PC-9 (cell line): ENCODE results near the gene DYNC1H1. TPM values are rescaled to one million over a fixed set of nuclear protein-coding genes. Genes with fewer than 3 reads are reported as not detected.

Experiments used
- BruUV-seq: library from RNA; stranded (reverse); fragments of 400-500 nt; replicated peaks from 2 replicates; lab custom pipeline; 2021; lab: Mats Ljungman, UMichigan
- CTCF ChIA-PET: fragments of 300-600 bp; sonication (Branson Sonifier 250); formaldehyde crosslinking; loops from one replicate; lab custom pipeline; 2022; ENCODE audit warnings: antibody characterized with exemption; lab: Charles Lee
- POLR2A ChIA-PET: fragments of 300-600 bp; sonication (Branson Sonifier 250); formaldehyde crosslinking; loops from one replicate; lab custom pipeline; 2022; ENCODE audit warnings: antibody characterized with exemption; ENCODE audit not compliant: unreplicated experiment; lab: Charles Lee
- DNase-seq, 2 experiments: peaks; one replicate each; pipeline versions ENCODE4 v3.0.0 to v3.0.0-alpha.2; 2015 to 2022; ENCODE audit warnings: mixed read lengths in 1 of 2
- H2AFZ ChIP-seq: fragments of 200-600 bp; sonication (generic); 2 replicates; pipeline ENCODE4 v1.8.1; 2017; ENCODE audit warnings: antibody characterized with exemption
- H3F3A ChIP-seq: fragments of 200-600 bp; sonication (generic); 2 replicates; pipeline ENCODE4 v1.8.1; 2017; ENCODE audit warnings: antibody characterized with exemption, mild to moderate bottlenecking, low read depth; ENCODE audit not compliant: insufficient read depth
- H3K27ac ChIP-seq: fragments of 200-600 bp; sonication (generic); 2 replicates; pipeline ENCODE4 v1.6.1; 2016; ENCODE audit warnings: mixed run types
- H3K27me3 ChIP-seq: fragments of 200-600 bp; sonication (generic); 2 replicates; pipeline ENCODE4 v1.6.1; 2016; ENCODE audit warnings: low read depth, mixed run types; ENCODE audit not compliant: insufficient read depth
- H3K36me3 ChIP-seq: fragments of 200-600 bp; sonication (generic); 2 replicates; pipeline ENCODE4 v1.6.1; 2016; ENCODE audit warnings: low read depth, mixed run types
- H3K4me1 ChIP-seq: fragments of 200-600 bp; sonication (generic); replicated peaks from 2 replicates; pipeline ENCODE4 v1.6.1; 2016; ENCODE audit warnings: mixed run types; ENCODE audit not compliant: insufficient read depth
- H3K4me2 ChIP-seq: fragments of 200-600 bp; sonication (generic); 2 replicates; pipeline ENCODE4 v1.6.1; 2017; ENCODE audit warnings: mixed run types
- H3K4me3 ChIP-seq: fragments of 200-600 bp; sonication (generic); 2 replicates; pipeline ENCODE4 v1.6.1; 2016; ENCODE audit warnings: mixed run types
- H3K79me2 ChIP-seq: fragments of 200-600 bp; sonication (generic); 2 replicates; pipeline ENCODE4 v1.6.1; 2017; ENCODE audit warnings: low read depth, mixed run types
- H3K9me2 ChIP-seq: fragments of 200-600 bp; sonication (generic); 2 replicates; pipeline ENCODE4 v1.8.1; 2017; ENCODE audit warnings: mild to moderate bottlenecking; ENCODE audit not compliant: insufficient read depth
- H3K9me3 ChIP-seq: fragments of 200-600 bp; sonication (generic); 2 replicates; pipeline ENCODE4 v1.8.1; 2016; ENCODE audit warnings: low read depth; ENCODE audit not compliant: insufficient read depth
- H4K20me1 ChIP-seq: fragments of 200-600 bp; sonication (generic); 2 replicates; pipeline ENCODE4 v1.8.1; 2017; ENCODE audit not compliant: insufficient read depth
- CTCF ChIP-seq: fragments of 200-600 bp; sonication (generic); conservative IDR thresholded peaks from 2 replicates; pipeline ENCODE4 v1.6.1; 2017; ENCODE audit warnings: mixed run types, antibody characterized with exemption, mild to moderate bottlenecking, moderate library complexity
- EZH2 ChIP-seq: fragments of 200-600 bp; sonication (generic); IDR thresholded peaks from 2 replicates; pipeline ENCODE4 v1.8.0; 2017; ENCODE audit warnings: antibody characterized with exemption, low read depth
- intact Hi-C: fragments of 100-400 bp; cut with micrococcal nuclease; formaldehyde crosslinking; loops from one replicate; pipeline ENCODE4 v1.10.0; 2022; ENCODE audit not compliant: unreplicated experiment
- total RNA-seq: library from RNA; stranded (reverse); gene quantifications from 2 replicates; pipeline ENCODE4 v1.2.3, GENCODE V29; 2021

Gene DYNC1H1
- total RNA-seq, 1 experiment from 2014 or later: 1,268 TPM

GRCh38 chr14:102012336-102012735 lies 48.0 kb downstream of the DYNC1H1 start:
- no peaks in the 10 kb centered on the region for H3K27me3 ChIP-seq
- H3K4me1 ChIP-seq: no peaks in the 10 kb centered on the region
- intact Hi-C loops: no loop called here
- H3K79me2 ChIP-seq: peaks cover 6% of the 10 kb centered on the region; the same call in 1 of the 2 replicates
- peaks cover 52% of the 10 kb centered on the region for H3F3A ChIP-seq
- peaks cover 16% of the 10 kb centered on the region; the same call in 1 of the 2 replicates for H4K20me1 ChIP-seq
- no peaks in the 10 kb centered on the region for H3K9me2 ChIP-seq
- no peak overlapping the region for H2AFZ ChIP-seq
- BruUV-seq: no TSS peak
- H3K4me3 ChIP-seq: no peak overlapping the region
- H3K4me2 ChIP-seq: no peak overlapping the region
- no peak for DNase-seq
- CTCF ChIA-PET: no interaction called here
- peaks cover 97% of the 10 kb centered on the region for H3K36me3 ChIP-seq
- TF ChIP-seq EZH2 (no peak), CTCF (no peak)
- POLR2A ChIA-PET: no interaction called here
- no peak overlapping the region for H3K27ac ChIP-seq
- H3K9me3 ChIP-seq: no peaks in the 10 kb centered on the region

GRCh38 chr14:102013669-102014200 lies 49.4 kb downstream of the DYNC1H1 start:
- no peak overlapping the region for H3K27ac ChIP-seq
- H4K20me1 ChIP-seq: peaks cover 20% of the 10 kb centered on the region
- peaks cover 3% of the 10 kb centered on the region for H3K4me1 ChIP-seq
- H2AFZ ChIP-seq: no peak overlapping the region
- ChIA-PET POLR2A (no interaction called here), CTCF (interaction anchor here (0.6 kb wide), 1 partner anchor 15 kb away, joined by 12 read pairs; no protein-coding TSS in a partner anchor)
- peaks cover 94% of the 10 kb centered on the region for H3K36me3 ChIP-seq
- TF ChIP-seq EZH2: no peak
- TF ChIP-seq CTCF: no peak
- H3F3A ChIP-seq: peaks cover 54% of the 10 kb centered on the region
- no peak overlapping the region for H3K4me3 ChIP-seq
- H3K9me3 ChIP-seq: no peaks in the 10 kb centered on the region
- no peaks in the 10 kb centered on the region for H3K9me2 ChIP-seq
- no peak overlapping the region for H3K4me2 ChIP-seq
- BruUV-seq: no TSS peak
- intact Hi-C loops: no loop called here
- H3K79me2 ChIP-seq: peaks cover 6% of the 10 kb centered on the region; the same call in 1 of the 2 replicates
- no peaks in the 10 kb centered on the region for H3K27me3 ChIP-seq
- no peak for DNase-seq

GRCh38 chr14:102015045-102015685 lies 50.8 kb downstream of the DYNC1H1 start:
- Histone ChIP-seq H3K36me3 (peaks cover 92% of the 10 kb centered on the region), H2AFZ (no peak overlapping the region), H3K9me3 (no peaks in the 10 kb centered on the region), H3K27me3 (no peaks in the 10 kb centered on the region), H3K4me3 (no peak overlapping the region), H3F3A (peaks cover 67% of the 10 kb centered on the region), H4K20me1 (peaks cover 13% of the 10 kb centered on the region), H3K9me2 (no peaks in the 10 kb centered on the region), H3K4me1 (peaks cover 17% of the 10 kb centered on the region), H3K27ac (no peak overlapping the region), H3K79me2 (peaks cover 6% of the 10 kb centered on the region; the same call in 1 of the 2 replicates), H3K4me2 (no peak overlapping the region)
- POLR2A ChIA-PET: interaction anchor here (0.7 kb wide), 1 partner anchor 26 kb away, joined by 3 read pairs; no protein-coding TSS in a partner anchor
- no TSS peak for BruUV-seq
- TF ChIP-seq EZH2: no peak
- no peak for TF ChIP-seq CTCF
- DNase-seq: no peak
- intact Hi-C loops: no loop called here
- CTCF ChIA-PET: no interaction called here
